NT2/D1 (cell line): ENCODE results near the gene NPAS1.

Experiments used
- DNase-seq: peaks from one replicate; pipeline ENCODE4 v3.0.0-alpha.2; 2011; ENCODE audit warnings: low read depth, low spot score
- H3K27me3 ChIP-seq: 2 replicates; pipeline ENCODE4 v1.6.0; 2011; ENCODE audit warnings: mild to moderate bottlenecking; ENCODE audit not compliant: insufficient read length, insufficient read depth
- H3K36me3 ChIP-seq: 2 replicates; pipeline ENCODE4 v1.6.1; 2011; ENCODE audit warnings: mild to moderate bottlenecking, low read length, mixed read lengths; ENCODE audit not compliant: insufficient read depth, insufficient read length
- H3K4me1 ChIP-seq: 2 replicates; pipeline ENCODE4 v1.5.1; 2011; ENCODE audit not compliant: insufficient read depth, insufficient read length
- H3K4me3 ChIP-seq: 2 replicates; pipeline ENCODE4 v1.5.1; 2011; ENCODE audit warnings: low read depth; ENCODE audit not compliant: insufficient read length
- H3K9ac ChIP-seq: 2 replicates; pipeline ENCODE4 v1.6.0; 2011; ENCODE audit warnings: low read depth; ENCODE audit not compliant: insufficient read length
- H3K9me3 ChIP-seq: 2 replicates; pipeline ENCODE4 v1.5.1; 2011; ENCODE audit warnings: mild to moderate bottlenecking, low read length; ENCODE audit not compliant: insufficient read depth
- SUZ12 ChIP-seq: IDR thresholded peaks from 2 replicates; pipeline ENCODE4 v1.6.1; 2011; ENCODE audit not compliant: insufficient read length, insufficient read depth; ENCODE audit errors: extremely low read depth
- YY1 ChIP-seq: IDR thresholded peaks from 2 replicates; pipeline ENCODE4 v1.6.1; 2011; ENCODE audit not compliant: insufficient read length, insufficient read depth
- ZNF274 ChIP-seq: IDR thresholded peaks from 2 replicates; pipeline ENCODE4 v1.6.1; 2011; ENCODE audit warnings: mild to moderate bottlenecking, low read depth, low read length

NPAS1 gene

DNA sequence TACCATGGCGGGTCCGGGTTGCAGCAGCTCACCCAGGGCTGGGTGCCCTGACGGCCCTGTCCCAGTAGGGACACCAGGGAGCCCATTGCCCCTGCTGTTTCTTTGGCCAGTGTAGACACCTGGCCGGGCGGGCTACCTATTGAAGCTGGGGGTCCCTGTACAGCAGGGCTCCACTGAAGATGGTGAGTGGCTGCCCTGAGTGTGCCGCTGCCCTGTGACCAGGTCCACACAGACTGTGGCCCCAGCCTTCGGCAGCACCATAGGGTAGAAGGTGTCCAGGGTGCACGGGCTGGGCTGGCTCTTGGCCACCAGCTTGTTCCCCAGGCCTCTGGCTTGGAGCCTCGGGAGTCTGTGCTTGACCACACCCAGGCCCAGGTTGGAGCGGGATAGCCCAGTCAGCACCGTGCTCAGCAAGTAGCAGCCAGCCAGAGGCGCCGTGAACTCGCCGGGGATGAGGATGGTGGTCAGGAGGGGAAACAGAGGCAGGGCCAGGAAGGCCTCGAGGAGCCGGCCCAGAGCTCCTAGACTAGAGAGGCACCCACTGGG lies 25.4 kb upstream of the NPAS1 start:
- H3K27me3 ChIP-seq, result no peaks in the 10 kb centered on the region
- no peak for DNase-seq
- H3K4me1 ChIP-seq, result no peaks in the 10 kb centered on the region
- no peak overlapping the region for H3K4me3 ChIP-seq
- H3K9ac ChIP-seq, result no peak overlapping the region
- H3K9me3 ChIP-seq, result no peaks in the 10 kb centered on the region
- H3K36me3 ChIP-seq, result peaks cover 61% of the 10 kb centered on the region
- no peak for TF ChIP-seq SUZ12
- TF ChIP-seq YY1, result no peak
- no peak for TF ChIP-seq ZNF274

DNA sequence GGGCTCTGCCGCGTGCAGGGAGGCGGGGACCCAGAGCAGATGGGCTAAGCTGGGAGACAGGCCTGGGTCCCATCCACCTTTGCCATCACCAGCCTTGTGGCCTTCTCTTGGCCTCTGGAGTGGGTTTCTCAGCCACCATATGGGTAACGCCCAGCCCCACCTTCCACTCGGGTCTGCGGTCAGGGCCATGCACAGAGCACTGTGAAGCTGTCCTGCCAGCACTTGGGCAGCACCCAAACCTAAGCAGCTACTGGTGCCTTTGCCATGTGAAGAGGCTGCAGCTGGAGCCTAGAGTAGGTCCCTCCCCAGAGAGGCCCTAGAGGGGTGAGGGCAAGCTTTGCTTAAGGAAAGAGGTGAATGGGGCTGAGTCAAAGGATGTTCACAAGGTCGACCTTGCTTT lies 24.1 kb upstream of the NPAS1 start:
- TF ChIP-seq ZNF274 (no peak), YY1 (no peak), SUZ12 (no peak)
- H3K36me3 ChIP-seq, result peaks cover 61% of the 10 kb centered on the region
- no peaks in the 10 kb centered on the region for H3K4me1 ChIP-seq

DNA sequence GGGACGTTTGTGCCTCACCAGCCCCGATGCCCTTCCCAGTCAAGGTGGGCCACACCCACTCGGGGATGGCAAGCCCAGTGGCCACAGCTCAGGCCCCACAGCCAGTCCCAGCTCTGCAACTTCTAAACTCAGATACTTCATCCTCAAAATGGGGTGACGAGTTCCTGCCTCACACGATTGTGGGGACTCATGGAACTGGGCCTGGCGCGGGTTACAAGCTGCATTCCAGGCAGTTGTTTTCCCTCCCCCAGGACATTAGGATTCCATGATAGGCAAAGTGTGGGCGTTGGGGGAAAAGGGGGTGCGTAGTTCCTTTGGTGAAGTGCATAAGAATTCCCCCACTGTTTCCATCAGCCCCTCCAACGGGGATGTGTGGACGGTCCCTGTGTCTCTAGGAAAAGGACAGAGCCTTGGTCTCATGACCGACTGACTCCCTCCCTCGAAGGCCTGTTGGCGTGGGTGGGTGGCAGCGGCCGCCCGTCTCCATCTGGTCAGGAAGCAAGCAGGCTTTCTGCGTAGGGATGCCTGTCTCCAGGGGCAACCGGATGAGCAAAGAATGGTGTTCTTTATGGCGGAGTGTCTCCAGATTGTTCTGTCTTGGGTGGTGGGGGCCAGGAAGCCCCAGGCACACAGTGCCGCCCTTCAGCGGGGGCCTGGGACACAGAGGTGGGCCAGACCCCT lies 21.1 kb upstream of the NPAS1 start:
- no peaks in the 10 kb centered on the region for H3K9me3 ChIP-seq
- H3K9ac ChIP-seq, result no peak overlapping the region
- peaks cover 3% of the 10 kb centered on the region for H3K4me1 ChIP-seq
- peaks cover 53% of the 10 kb centered on the region for H3K36me3 ChIP-seq
- TF ChIP-seq ZNF274 (no peak), SUZ12 (no peak), YY1 (no peak)
- DNase-seq, result no peak
- H3K27me3 ChIP-seq, result no peaks in the 10 kb centered on the region
- no peak overlapping the region for H3K4me3 ChIP-seq

More for the DNA sequence above, 24.1 kb upstream of the NPAS1 start:
- no peak for DNase-seq
- Histone ChIP-seq H3K4me3 (no peak overlapping the region), H3K9me3 (no peaks in the 10 kb centered on the region), H3K9ac (no peak overlapping the region), H3K27me3 (no peaks in the 10 kb centered on the region)

DNA sequence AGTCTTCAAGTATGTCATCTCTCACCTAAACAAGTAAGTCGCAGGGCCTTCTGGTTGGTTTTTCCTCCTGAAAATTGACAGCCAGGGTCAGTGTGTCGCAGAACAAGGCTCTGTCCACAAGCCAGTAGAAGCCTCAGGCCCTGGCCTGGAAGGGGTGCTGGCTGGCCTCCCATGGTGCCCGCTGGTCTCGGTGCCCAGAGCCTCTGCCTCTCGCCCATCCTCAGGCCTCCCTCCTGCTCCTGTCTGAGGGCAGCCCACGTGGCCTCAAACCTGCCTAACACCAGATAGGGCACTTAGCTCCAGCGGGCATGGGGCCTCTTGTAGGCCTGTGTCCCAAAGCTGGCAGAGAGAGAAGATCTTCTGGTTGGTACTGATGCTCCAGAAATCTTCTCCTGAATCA lies 20.3 kb upstream of the NPAS1 start:
- Histone ChIP-seq H3K4me1 (peaks cover 6% of the 10 kb centered on the region), H3K27me3 (no peaks in the 10 kb centered on the region), H3K36me3 (peaks cover 46% of the 10 kb centered on the region), H3K9me3 (no peaks in the 10 kb centered on the region), H3K4me3 (no peak overlapping the region), H3K9ac (no peak overlapping the region)
- no peak for DNase-seq
- TF ChIP-seq YY1, result no peak
- TF ChIP-seq ZNF274, result no peak
- TF ChIP-seq SUZ12, result no peak

DNA sequence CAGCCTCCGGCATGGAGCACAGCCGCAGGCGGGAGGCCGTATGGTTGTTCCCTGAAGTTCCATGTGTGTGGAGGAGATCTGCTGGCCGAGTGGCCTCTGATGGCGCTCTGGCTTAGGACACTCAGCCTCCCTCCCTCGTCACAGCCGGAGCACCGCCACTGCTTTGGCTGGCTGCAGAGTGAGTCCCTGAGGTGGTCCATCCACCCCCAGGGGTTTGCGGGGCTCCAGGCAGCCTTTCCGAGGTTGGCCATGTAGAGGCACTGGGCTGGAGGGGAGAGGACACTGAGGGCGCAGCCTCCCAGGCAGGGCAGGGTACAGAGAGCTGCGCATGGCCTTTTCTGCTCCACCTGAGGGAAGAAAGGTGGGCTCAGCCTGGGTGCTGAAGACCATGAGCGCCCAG lies 19.8 kb upstream of the NPAS1 start:
- H3K27me3 ChIP-seq, result no peaks in the 10 kb centered on the region
- H3K9me3 ChIP-seq, result no peaks in the 10 kb centered on the region
- peaks cover 46% of the 10 kb centered on the region for H3K36me3 ChIP-seq
- DNase-seq, result no peak
- H3K9ac ChIP-seq, result no peak overlapping the region
- H3K4me3 ChIP-seq, result no peak overlapping the region
- H3K4me1 ChIP-seq, result peaks cover 6% of the 10 kb centered on the region
- TF ChIP-seq SUZ12 (no peak), YY1 (no peak), ZNF274 (no peak)

DNA sequence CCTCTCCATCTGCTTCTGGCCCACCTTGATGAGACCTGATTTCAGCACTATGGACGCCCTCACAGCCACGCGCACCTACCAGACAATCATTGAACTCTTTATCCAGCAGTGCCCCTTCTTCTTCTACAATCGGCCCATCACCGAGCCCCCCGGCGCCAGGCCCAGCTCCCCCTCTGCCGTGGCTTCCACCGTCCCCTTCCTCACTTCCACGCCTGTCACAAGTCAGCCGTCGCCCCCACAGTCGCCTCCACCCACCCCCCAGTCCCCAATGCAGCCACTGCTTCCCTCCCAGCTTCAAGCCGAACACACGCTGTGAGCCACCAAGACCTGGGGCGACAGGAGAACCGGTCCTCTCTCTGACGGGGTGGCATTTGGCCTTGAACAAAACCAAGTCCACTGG lies 19.3 kb upstream of the NPAS1 start:
- Histone ChIP-seq H3K4me3 (no peak overlapping the region), H3K9me3 (no peaks in the 10 kb centered on the region), H3K9ac (no peak overlapping the region), H3K4me1 (peaks cover 7% of the 10 kb centered on the region), H3K27me3 (no peaks in the 10 kb centered on the region), H3K36me3 (peaks cover 46% of the 10 kb centered on the region)
- no peak for DNase-seq
- TF ChIP-seq ZNF274 (no peak), YY1 (no peak), SUZ12 (no peak)

DNA sequence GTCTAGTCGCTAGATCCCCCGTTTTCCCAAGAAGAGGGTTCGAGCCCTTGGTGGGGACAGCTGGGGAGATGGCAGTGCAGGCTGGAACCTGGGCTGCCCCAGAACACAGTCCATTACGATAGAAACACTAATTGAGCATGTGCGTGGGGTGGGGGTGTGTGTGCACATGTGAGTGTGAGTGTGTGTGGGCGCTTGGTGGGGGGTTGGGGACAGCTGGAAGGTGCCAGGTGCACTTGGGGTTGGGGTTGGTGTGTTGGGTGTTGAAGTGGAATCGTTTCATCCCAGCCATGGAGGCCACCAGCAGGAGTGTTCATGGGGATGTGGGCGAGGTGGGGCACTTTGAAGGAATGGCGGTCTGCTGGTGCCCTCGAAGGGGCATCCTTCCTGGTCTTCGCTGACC lies 18.1 kb upstream of the NPAS1 start:
- TF ChIP-seq SUZ12, result no peak
- no peak for TF ChIP-seq YY1
- no peak for TF ChIP-seq ZNF274
- Histone ChIP-seq H3K9me3 (no peaks in the 10 kb centered on the region), H3K36me3 (peaks cover 46% of the 10 kb centered on the region), H3K9ac (no peak overlapping the region), H3K4me3 (no peak overlapping the region), H3K27me3 (no peaks in the 10 kb centered on the region), H3K4me1 (peaks cover 10% of the 10 kb centered on the region)
- no peak for DNase-seq
